Measurements from ENCODE around the gene EMC10. TPM values are rescaled to one million over a fixed set of nuclear protein-coding genes. Genes with fewer than 3 reads are reported as not detected.

EMC10 gene
- total RNA-seq, 1 experiment from 2014 or later, result 109 TPM

DNA sequence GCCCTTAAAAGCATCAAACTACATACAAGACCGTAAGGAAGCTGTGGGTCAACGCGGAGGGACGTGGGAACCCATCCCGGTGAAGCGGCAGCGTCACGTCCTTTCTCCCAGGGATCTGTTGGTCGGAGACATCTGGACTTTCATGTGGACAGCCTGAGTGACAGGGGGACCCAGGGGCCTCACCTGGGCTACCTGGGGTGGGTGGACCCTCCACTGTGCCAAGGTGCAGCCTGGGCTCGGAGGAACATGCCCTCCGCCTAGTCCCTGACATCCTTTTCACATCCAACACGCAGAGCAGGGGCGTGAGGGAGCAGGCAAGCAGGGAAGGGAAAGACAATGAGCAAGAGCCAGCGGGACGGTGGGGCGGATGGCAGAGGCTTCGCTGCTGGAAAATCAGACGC lies 14.1 kb downstream of the EMC10 start:
- no CpG with 5 or more reads among the region's 18 CpGs for WGBS (ENCODE audit: extremely low coverage, insufficient read length, low lambda C conversion rate)

More for the DNA sequence above, 14.1 kb downstream of the EMC10 start:
- no peak overlapping the region for H4K5ac ChIP-seq (ENCODE audit: insufficient read length, low read depth, low read length)
- no peak overlapping the region for H3K14ac ChIP-seq (ENCODE audit: insufficient read depth, low read length)
- Mint-ChIP-seq H3K4me3 (peak overlapping the region in 1 of 2 experiments; percentile 45; a peak in 3 of 5 replicates), H3K27ac (no peak overlapping the region), H3K36me3 (ENCODE audit: insufficient read depth in 1 of 3, low read depth in 3 of 3) (peaks cover 18 to 24% (median 18%) of the 10 kb centered on the region in 3 experiments), H3K4me1 (peaks cover 29 to 42% of the 10 kb centered on the region in 2 experiments), H3K27me3 (ENCODE audit: low read depth) (peaks cover 97% of the 10 kb centered on the region), H3K9me3 (peaks cover 22 to 34% of the 10 kb centered on the region in 2 experiments)
- no peak overlapping the region for H3K18ac ChIP-seq (ENCODE audit: insufficient read length, low read depth, low read length)
- H3K79me2 ChIP-seq (ENCODE audit: insufficient read depth, low read length), result no peaks in the 10 kb centered on the region
- no peak overlapping the region for H4K8ac ChIP-seq (replicated peaks; ENCODE audit: insufficient read length, low read depth, low read length)
- no peak overlapping the region for H2BK120ac ChIP-seq (ENCODE audit: low read depth, low read length, poor library complexity, severe bottlenecking)
- H2AK5ac ChIP-seq (ENCODE audit: insufficient read length, low read length), result no peak overlapping the region
- no peak overlapping the region for H3K9ac ChIP-seq (ENCODE audit: extremely low read depth, insufficient read length, low read length)
- no peak overlapping the region for H3K4me2 ChIP-seq (ENCODE audit: insufficient read depth, insufficient read length, low read length)
- peaks cover 10% of the 10 kb centered on the region; the same call in 1 of the 2 replicates for H3K27me3 ChIP-seq (ENCODE audit: insufficient read depth, low read length)
- H4K91ac ChIP-seq (ENCODE audit: insufficient read length, low read depth, low read length), result no peak overlapping the region
- H2BK15ac ChIP-seq (ENCODE audit: low read depth, low read length), result no peak overlapping the region
- no peak overlapping the region for H3K4ac ChIP-seq (ENCODE audit: low read depth, low read length)
- peaks cover 8% of the 10 kb centered on the region for H3K9me3 ChIP-seq (ENCODE audit: control insufficient read depth, low read depth, low read length)
- H3K23me2 ChIP-seq (ENCODE audit: insufficient read length, low read depth, low read length, poor library complexity, severe bottlenecking), result peaks cover 5% of the 10 kb centered on the region
- H3K4me1 ChIP-seq (ENCODE audit: insufficient read depth, low read length), result peaks cover 4% of the 10 kb centered on the region; the same call in 1 of the 2 replicates
- no peak overlapping the region for H3T11ph ChIP-seq (ENCODE audit: low read length)
- no peak overlapping the region for H3K56ac ChIP-seq (ENCODE audit: insufficient read length, low read depth, low read length)
- H3K79me1 ChIP-seq (ENCODE audit: insufficient read depth, low read depth, low read length, poor library complexity, severe bottlenecking), result no peaks in the 10 kb centered on the region
- no peak overlapping the region for H2BK20ac ChIP-seq (ENCODE audit: low read depth, low read length, poor library complexity, severe bottlenecking)
- peak; percentile 26 for DNase-seq
- no peak overlapping the region for H3K27ac ChIP-seq (ENCODE audit: insufficient read length, low read depth, low read length)
- no peak overlapping the region for H3K23ac ChIP-seq (ENCODE audit: insufficient read length, low read depth, low read length)
- TF ChIP-seq CTCF (conservative IDR thresholded peaks at IDR 0.05), result no peak
- no peak overlapping the region for H2AFZ ChIP-seq (ENCODE audit: low read length)
- H2BK5ac ChIP-seq (ENCODE audit: insufficient read length, low read length), result no peak overlapping the region
- H4K20me1 ChIP-seq (ENCODE audit: control insufficient read depth, insufficient read depth, insufficient read length), result no peaks in the 10 kb centered on the region
- no peak overlapping the region for H2BK12ac ChIP-seq (ENCODE audit: insufficient read length, low read depth, low read length)
